GM18499 (cell line): ENCODE results near the gene RASSF10.

Experiments
- ATAC-seq: cut with Tn5 transposase; IDR thresholded peaks from one replicate; pipeline ENCODE4 v1.9.1; 2021; ENCODE audit warnings: moderate number of reproducible peaks; ENCODE audit not compliant: insufficient read depth, unreplicated experiment

Gene RASSF10

DNA sequence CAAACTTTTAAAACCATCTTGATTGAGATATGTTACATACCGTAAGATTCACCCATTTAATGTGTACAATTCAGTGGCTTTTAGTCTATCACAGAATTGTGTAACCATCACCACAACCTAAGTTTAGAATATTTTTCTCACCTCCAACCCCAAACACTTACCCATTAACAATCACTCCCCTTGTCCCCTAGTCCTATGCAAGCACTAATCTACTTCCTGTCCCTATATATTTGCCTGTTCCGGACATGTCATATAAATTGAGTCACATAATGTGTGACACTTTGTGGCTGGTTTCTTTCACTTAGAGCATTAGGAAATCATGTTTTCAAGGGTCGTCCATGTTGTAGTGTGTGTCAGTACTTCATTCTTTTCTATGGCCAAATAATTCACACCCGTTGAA, 38.8 kb downstream of the RASSF10 start:
- no peak for ATAC-seq

DNA sequence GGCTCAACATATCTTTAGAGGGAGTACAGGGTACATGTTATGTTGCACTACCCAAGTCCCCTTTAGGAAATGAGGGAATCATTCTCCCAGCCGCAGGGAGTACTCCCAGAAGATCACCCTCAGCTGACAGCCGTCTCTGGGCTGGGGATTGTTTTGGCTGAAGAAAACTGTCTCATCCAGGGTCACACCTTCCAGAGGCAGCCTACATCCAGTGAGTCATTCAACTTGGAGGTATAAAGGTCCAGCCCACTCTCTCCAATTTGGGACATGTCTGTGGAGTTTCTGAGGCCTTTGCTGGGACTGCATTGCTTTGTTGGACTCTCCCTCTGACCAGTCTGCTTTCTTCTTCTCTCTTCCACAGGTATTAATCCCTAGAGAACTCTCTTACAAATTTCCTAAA, 42.1 kb downstream of the RASSF10 start:
- no peak for ATAC-seq

DNA sequence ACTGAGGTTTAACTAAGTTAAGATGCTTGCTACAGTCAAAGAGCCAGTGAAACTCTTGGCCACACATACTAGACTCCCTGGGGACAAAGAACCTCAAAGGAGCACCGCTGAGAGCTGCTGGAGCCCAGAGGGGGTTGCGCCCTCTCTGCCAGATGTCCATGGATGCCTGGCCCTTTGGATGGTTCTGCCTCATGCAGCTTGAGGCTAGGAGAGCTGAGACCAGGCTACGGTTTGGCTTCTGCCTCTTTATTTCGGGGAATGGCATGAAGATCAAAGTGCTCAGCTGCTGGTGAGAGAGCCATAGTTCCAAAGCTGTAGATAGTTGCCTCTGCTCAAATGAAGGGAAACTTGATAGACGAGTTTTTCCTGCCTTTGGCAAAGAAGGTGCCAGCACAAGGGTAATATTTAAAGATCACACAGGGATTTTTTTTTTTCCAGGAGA, 43.0 kb downstream of the RASSF10 start:
- ATAC-seq: no peak

- no peak for ATAC-seq
These were observed 44.3 kb downstream of the RASSF10 start for GRCh38 chr11:13053255-13053917.

DNA sequence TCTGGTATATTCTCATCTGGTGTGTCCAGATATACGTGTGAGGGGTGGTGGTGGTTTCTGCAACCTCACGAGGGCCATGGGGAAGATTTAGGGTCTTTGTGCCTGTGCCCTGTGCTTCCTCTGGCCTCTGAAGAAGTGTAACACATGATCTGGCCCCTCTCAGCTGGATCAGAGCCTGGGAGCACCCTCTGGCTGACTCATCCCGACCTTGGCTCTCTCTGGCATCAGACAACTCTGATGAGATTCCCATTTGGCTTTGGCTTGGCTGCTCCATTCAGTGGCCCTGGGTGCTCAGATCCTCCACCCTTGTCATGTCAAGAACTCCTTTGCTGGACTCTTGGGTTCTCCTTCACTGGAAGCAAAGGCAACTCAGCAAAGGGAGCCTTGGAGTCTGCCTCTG, 45.2 kb downstream of the RASSF10 start:
- ATAC-seq: no peak

DNA sequence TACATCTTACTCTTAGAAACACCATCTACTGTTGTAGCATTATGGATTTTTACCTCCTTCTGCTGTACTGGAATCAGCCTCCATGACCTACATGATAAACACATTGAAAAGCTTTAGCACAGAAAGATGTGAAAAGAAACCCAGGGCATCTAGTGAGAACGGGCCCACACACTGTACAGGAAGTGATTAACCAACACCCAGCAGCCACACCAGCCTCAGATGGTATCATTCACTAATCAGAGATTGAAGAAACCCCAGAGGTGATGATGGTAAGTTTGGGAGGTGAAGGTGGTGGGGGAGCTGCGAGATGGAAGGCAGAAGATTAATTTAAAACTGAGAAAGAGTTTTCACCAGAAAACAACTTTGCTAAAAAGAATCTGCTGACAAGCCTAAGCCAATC, 46.1 kb downstream of the RASSF10 start:
- ATAC-seq: no peak

- ATAC-seq: no peak
These were observed 52.3 kb downstream of the RASSF10 start for GRCh38 chr11:13061294-13061990.
